Measurements from ENCODE around the gene S100A4.
A peak's percentile ranks its signal among the peaks of the same experiment; 100 is the strongest.
"Not testable (repeated sequence)": the region's sequence is repeated elsewhere in the genome, so short reads cannot be mapped to it uniquely, and the experiment has no call there.

S100A4 gene

GRCh38 chr1:153567621-153568366 is 22.2 kb upstream of the S100A4 start:
- no peak for DNase-seq (ENCODE audit: low read depth in 2 of 2, low spot score in 1 of 2)

GRCh38 chr1:153566414-153567371 is 21.1 kb upstream of the S100A4 start:
- DNase-seq (ENCODE audit: low read depth in 2 of 2, low spot score in 1 of 2): peak; percentile 47 to 78

GRCh38 chr1:153565529-153566374 is 20.1 kb upstream of the S100A4 start, which contains the start of gene S100A2:
TSS of gene S100A2 (minus strand) at chr1:153565844. CDS start at chr1:153563877, 1,967 bp downstream.
- no peak for DNase-seq (ENCODE audit: low read depth in 2 of 2, low spot score in 1 of 2)

GRCh38 chr1:153563991-153564390 is 18.4 kb upstream of the S100A4 start:
- no peak for DNase-seq (ENCODE audit: low read depth in 2 of 2, low spot score in 1 of 2)

GRCh38 chr1:153563483-153563901 is 17.9 kb upstream of the S100A4 start:
- no peak for DNase-seq (ENCODE audit: low read depth in 2 of 2, low spot score in 1 of 2)

- DNase-seq (ENCODE audit: low read depth in 2 of 2, low spot score in 1 of 2): not testable (repeated sequence)
Measured at GRCh38 chr1:153562021-153562420, 16.4 kb upstream of the S100A4 start.

- no peak for DNase-seq (ENCODE audit: low read depth in 2 of 2, low spot score in 1 of 2)
Measured at GRCh38 chr1:153561466-153561985, 15.9 kb upstream of the S100A4 start.

- DNase-seq (ENCODE audit: low read depth in 2 of 2, low spot score in 1 of 2): no peak
Measured at GRCh38 chr1:153560771-153561465, 15.3 kb upstream of the S100A4 start.

GRCh38 chr1:153560241-153560640 is 14.6 kb upstream of the S100A4 start:
- DNase-seq (ENCODE audit: low read depth in 2 of 2, low spot score in 1 of 2): no peak

GRCh38 chr1:153557877-153558276 is 12.3 kb upstream of the S100A4 start:
- DNase-seq (ENCODE audit: low read depth in 2 of 2, low spot score in 1 of 2): no peak

GRCh38 chr1:153556348-153556747 is 10.7 kb upstream of the S100A4 start:
- no peak for DNase-seq (ENCODE audit: low read depth in 2 of 2, low spot score in 1 of 2)

- no peak for DNase-seq (ENCODE audit: low read depth in 2 of 2, low spot score in 1 of 2)
Measured at GRCh38 chr1:153553830-153554541, 8.4 kb upstream of the S100A4 start.

GRCh38 chr1:153553096-153553495 is 7.5 kb upstream of the S100A4 start:
- no peak for DNase-seq (ENCODE audit: low read depth in 2 of 2, low spot score in 1 of 2)

- no peak for DNase-seq (ENCODE audit: low read depth in 2 of 2, low spot score in 1 of 2)
Measured at GRCh38 chr1:153552335-153552734, 6.7 kb upstream of the S100A4 start.

GRCh38 chr1:153550827-153551500 is 5.4 kb upstream of the S100A4 start:
- no peak for DNase-seq (ENCODE audit: low read depth in 2 of 2, low spot score in 1 of 2)

- DNase-seq (ENCODE audit: low read depth in 2 of 2, low spot score in 1 of 2): no peak
Measured at GRCh38 chr1:153550398-153550758, 4.8 kb upstream of the S100A4 start.

GRCh38 chr1:153549741-153550397 is 4.3 kb upstream of the S100A4 start:
- no peak for DNase-seq (ENCODE audit: low read depth in 2 of 2, low spot score in 1 of 2)

Measured in stimulated activated CD8-positive, alpha-beta memory T cell treated with anti-CD3 and anti-CD28 coated beads, Interleukin-4, amount 100 ng/mL, for 1 hour (primary cell).